HG03196 (cell line): ENCODE data around the gene NLGN2.

Experiments used
- ATAC-seq: cut with Tn5 transposase; IDR thresholded peaks from one replicate; pipeline ENCODE4 v1.9.1; 2021; ENCODE audit not compliant: unreplicated experiment

The NLGN2 gene

DNA sequence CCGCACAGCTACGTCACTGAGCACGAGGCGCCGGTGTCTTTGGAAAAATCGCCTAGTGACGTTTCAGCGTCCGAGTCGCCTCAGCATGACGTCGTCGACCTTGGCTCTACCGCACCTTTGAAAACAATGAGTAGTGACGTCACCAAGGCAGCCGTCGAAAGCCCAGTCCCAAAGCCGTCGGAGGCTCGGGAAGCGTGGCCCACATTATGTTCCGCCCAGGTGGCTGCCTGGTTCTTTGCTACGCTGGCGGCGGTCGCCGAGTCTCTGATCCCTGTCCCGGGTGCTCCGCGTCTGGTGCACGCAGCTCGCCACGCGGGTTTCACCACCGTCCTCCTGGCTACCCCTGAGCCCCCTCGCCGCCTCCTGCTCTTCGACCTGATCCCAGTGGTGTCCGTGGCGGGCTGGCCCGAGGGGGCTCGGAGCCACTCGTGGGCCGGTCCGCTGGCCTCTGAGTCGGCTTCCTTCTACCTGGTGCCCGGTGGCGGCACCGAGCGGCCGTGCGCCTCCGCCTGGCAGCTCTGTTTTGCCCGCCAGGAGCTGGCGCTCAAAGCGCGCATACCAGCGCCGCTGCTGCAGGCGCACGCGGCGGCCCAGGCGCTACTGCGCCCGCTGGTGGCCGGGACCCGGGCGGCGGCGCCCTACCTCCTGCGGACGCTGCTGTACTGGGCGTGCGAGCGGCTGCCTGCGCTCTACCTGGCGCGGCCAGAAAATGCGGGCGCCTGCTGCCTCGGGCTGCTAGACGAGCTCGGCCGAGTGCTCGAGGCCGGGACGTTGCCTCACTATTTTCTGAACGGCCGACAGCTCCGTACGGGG is 29.1 kb downstream of the NLGN2 start:
- ATAC-seq = peak; percentile 30

DNA sequence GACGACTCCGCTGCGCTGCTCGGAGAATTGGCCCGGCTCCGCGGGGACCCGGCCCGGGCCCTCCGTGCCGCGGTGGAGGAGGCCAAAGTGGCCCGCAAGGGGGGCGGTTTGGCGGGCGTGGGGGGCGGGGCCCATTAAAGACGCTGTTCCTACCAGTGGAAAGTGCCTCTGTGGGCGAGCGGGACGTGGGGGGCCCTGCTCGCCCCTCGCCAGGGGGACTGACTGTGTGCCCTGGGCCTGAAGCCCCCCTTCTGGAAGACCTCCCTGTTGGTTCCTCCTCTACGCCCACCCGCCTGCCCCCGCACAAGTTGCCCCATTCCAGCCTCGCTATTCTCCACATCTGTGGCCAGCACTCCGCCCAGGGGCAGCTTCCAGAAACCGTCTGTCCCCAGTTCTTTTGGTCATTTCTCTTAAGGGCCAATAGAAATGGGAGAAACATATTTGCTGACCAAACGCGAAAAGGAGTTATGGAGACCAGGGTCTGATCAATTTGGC is 29.8 kb downstream of the NLGN2 start:
- no peak for ATAC-seq

DNA sequence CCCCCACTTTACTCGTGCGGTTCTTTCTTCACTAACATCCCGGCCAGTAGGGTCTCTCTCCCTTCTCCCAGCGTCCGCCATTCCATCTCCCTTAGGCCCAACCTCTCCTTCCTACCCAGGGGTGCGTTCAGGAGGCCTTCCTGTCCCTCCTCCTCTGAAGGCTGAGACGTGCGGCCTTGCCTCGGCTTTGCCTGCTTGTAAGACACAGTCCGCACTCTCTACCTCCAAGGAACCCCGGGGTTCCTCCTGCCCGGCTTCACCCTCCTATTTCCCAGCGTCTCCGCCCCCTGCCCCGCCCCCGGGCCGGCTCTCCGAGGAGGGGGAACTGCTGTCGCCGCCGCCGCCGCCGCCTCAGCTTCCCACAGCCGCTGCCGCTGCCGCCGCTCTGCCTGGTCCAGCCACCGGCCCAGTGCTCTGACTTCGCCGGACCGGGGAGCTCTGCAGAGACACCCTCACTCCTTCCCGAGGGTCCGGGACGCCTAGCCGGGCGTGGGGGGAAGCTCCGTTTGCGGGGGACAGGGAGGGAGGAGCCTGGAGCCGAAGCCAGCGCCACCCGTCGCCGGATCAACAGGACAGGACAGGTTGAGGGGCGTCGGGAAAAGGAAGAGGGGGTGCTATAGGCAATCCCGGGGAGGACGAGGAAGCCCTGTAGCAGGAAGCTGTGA is 30.4 kb downstream of the NLGN2 start:
- ATAC-seq = no peak

DNA sequence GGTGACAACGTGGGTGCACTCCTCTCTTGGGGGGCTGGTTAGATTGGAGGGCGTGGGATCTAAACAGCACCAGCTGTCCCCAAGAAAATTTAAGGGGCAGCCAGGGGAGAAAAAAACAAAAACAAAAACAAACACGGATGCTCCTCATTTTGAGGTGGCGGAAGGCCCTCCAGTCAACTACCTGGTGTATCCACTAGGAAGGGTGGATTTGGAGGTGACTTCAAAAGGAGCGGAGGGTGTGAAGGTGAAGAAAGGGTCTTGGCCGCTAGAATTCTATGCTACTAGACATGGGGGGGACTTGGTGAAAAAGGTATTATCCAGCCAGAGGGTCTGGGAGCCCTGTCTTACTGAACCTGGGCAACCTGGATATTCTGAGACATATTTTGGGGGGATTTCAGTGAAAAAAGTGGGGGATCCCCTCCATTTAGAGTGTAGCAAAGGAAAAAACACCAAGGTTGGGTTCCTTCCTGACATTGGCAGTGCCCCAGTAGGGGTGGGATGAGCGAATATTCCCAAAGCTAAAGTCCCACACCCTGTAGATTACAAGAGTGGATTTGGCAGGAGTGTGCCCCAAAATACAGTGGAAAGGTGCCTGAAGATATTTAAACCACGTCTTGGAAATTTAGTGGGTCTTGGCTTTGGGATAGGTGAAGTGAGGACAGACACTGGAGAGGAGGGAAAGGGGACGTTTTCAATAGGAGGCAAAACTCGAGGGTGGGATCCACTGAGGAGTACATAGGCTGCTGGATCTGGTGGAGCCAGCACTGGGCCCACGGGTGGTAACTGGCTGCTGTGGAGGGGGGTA is 31.2 kb downstream of the NLGN2 start:
- ATAC-seq = no peak

DNA sequence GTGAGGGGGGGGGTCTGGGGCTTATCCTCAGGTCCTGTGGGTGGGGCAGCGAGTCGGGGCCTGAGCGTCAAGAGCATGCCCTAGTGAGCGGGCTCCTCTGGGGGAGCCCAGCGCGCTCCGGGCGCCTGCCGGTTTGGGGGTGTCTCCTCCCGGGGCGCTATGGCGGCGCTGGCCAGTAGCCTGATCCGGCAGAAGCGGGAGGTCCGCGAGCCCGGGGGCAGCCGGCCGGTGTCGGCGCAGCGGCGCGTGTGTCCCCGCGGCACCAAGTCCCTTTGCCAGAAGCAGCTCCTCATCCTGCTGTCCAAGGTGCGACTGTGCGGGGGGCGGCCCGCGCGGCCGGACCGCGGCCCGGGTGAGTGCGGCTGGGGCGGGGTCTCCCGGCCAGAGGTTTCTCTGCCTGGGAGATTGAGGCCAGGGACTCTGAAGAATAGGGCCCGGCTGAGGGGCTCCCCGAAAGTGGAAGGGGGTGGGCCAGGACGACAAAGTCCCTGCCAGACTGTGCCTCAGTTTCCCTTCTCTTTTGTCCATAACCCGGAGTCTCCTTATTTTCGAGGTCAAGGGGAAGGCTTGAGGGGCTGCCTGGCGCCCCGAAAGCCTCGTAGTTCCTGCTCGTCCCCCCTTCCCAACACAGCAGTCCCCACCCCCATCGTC is 31.9 kb downstream of the NLGN2 start, which contains the start of gene FGF11:
Gene FGF11 (plus strand): TSS at position 51 of the 651 bp plus-strand sequence. CDS start 109 bp downstream, at position 160.
- ATAC-seq = no peak

DNA sequence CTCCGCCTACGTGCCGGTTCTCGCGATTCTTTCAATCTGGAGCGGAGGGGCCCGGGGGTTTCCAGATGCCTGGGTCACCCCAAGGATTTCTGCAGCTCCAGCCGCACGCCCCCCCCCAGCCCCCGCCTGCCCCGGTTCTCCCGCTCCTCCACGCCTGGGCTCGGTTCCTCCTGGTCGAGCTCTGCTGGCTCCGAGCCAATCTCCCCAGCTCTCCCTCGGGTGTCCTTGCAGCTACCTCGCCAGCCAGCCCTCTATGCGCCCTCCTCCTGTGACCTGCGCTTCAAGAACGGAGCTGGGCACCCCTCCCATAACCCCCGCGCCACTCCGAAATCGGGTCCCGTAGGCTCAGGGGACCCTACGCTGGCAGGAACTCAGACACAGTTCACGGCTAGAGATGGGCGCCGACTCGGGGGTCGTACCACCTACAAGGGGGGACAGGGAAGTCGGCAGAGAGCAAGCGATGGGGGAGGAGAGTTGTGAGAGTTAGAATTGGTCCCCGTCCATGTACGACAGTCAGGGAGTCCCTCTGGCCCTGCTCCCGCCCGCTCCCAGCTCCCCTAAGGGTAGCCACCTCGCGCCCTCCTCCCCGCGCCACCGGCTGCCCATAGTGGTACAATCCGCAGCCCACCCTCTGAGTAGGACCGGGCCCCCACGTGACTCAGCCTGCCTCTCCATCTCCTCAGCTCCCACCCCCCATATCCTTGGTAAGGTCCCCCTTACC is 32.6 kb downstream of the NLGN2 start:
- no peak for ATAC-seq

DNA sequence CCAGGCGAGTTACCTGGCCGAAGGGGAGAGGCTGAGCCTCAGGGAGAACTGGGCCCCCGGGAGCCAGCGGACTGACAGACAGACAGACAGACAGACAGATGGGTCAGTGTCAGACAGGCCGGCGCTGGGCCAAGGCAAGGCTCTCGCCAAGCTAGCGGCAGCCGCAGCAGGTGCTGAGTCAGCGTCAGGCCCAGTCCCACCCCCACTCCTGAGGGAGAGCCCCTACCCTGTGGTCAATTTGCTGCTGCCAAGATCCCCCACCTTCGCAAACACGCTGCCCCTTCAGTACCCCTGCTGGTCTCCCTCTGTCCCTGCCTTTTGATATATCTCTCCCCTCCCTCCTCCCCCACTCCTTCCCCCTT is 33.2 kb downstream of the NLGN2 start:
- no peak for ATAC-seq

DNA sequence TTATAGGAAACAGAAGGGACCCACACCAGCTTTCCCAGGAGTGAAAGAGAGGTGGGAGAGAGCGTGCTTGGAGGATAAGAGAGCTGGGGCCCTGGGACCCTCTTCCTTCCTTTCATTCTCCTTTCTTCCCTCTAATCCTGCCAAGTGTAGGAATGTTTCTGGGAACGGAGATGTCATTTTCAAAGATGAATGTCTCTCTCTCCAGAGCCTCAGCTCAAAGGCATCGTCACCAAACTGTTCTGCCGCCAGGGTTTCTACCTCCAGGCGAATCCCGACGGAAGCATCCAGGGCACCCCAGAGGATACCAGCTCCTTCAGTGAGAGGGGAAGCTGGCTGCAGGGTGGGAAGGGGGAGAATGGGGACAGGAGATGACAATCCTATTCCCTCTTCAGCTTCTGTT is 33.6 kb downstream of the NLGN2 start:
- ATAC-seq = no peak

DNA sequence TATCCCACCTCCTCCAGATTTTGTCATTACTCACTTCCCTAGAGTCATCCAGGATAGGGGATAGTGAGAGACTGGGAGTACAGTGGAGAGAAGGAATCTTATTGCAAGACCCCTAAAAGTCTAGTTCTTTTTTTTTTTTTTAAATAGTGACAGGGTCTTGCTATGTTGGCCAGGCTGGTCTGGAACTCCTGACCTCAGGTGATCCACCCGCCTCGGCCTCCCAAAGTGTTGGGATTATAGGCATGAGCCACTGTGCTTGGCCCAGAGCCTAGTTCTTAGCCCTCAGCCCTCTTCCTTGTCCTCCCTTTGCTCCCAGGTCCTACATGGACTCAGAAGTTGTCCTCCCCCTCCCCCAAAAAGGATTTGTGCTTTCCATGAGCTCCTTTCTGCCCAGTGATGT is 34.5 kb downstream of the NLGN2 start:
- ATAC-seq = no peak

DNA sequence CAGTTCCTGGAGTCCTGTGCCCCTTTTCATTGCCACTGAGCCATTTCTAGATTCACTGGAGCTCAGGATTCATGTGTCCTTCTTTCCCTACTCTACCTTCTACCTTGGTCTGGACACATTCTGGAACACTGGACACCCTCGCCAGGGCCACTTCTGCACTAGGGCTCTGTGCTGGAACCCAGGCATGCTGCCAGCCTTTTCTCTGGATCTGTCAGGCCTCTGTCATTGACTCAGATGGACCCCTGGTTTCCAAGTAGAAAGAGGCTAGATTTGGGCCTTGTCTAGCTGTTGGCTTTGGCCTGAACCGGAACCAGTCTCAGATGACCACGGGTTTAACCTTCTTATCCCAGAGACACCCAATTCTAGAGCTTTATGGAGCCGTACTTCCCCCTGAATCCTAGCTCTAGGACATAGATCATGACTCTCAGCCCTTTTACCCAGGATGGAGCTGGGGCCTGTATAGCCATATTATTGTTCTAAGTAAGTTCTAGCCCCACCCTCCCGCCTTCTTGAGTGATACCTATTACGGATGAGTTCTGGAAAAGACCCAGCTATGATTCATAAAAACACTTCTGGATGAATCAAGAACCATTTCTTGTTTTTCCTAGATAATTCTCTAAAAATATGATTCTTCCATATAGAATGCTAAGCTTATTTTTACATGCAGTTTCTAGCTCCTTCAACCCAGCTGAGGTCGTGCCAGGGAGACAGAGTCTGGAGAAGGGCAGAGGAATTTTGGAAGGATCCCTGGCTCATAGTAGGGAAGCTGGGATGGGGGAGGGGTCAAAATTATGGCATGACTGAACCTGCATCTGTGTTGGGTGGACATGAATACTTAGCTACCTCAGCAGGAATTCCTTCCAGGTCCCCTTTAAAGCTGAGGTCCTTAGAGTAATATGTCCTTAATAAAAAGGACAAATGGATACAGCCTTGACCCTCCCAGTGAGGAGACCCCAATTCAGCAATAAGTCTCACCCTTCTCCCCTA is 36.1 kb downstream of the NLGN2 start:
- ATAC-seq = no peak

DNA sequence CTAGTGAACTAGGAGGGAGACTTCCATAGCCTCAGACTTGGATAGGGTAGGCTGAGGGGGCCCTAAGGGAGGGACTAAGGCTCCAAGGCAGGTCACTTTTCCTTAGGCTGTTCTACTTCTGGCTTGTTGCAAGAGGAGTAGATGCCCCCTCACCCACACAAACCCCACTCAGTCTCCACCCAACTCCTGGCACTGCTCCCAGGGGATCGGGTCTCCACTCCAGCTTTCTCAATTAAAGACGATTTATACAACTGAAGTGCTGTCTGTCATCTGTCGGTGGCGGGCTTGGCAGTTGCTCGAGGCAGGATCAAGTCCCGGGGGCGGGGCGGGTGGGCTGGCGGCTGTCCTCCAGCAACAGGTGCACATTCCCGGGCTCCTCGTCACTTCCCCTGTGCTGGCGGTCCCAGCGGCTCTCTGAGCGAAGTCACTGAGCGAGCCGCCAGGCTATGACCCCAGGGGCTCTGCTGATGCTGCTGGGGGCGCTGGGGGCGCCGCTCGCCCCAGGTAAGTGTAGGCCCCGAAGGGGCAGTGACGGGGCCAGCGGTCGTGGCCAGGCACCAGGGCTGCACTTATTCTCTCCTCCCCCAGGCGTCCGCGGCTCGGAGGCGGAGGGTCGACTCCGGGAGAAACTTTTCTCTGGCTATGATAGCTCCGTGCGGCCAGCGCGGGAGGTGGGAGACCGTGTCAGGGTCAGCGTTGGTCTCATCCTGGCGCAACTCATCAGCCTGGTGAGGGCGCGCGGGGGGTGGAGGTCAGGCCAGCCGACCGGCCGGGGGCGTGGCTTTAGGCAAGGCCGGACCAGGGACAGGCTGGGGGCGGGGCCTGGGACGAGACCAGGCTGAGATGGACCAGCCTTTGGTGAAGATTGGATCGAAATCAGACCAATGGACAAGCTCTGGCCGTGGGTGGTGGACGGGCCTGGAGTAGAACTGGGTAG is 37.3 kb downstream of the NLGN2 start, which contains the start of gene CHRNB1:
Gene CHRNB1 (plus strand): TSS at position 380 of the 937 bp plus-strand sequence. CDS start 67 bp downstream, at position 447.
- no peak for ATAC-seq

DNA sequence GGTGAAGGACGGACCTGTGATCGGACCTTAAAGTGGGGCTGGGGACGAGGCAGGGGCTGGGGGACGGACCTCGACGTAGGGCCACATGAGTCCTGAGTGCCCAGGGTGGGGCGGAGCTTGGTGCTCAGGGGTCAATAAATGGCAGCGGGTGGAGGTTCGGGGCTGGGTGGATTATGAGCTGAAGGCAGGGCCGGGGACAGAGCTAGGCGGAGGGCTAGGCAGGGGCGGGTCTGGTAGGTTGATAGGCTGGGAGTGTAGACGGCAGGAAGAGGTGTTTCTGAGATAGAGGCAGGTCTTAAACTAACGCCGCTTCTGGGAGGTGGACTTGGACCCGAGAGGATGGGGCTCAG is 37.9 kb downstream of the NLGN2 start:
- no peak for ATAC-seq

DNA sequence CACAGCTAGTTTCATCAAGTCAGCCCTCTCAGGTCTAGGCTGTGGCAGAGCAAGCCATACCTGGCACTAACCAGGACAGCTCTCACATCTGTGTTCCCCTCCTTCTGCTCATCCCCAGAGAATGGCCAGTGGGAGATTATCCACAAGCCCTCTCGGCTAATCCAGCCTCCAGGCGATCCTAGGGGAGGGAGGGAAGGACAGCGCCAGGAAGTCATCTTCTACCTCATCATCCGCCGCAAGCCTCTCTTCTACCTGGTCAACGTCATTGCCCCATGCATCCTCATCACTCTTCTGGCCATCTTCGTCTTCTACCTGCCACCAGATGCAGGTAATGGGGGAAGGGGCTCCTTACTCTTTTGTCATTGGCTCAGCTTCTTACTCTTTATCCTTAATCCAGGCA is 40.8 kb downstream of the NLGN2 start:
- ATAC-seq = no peak

DNA sequence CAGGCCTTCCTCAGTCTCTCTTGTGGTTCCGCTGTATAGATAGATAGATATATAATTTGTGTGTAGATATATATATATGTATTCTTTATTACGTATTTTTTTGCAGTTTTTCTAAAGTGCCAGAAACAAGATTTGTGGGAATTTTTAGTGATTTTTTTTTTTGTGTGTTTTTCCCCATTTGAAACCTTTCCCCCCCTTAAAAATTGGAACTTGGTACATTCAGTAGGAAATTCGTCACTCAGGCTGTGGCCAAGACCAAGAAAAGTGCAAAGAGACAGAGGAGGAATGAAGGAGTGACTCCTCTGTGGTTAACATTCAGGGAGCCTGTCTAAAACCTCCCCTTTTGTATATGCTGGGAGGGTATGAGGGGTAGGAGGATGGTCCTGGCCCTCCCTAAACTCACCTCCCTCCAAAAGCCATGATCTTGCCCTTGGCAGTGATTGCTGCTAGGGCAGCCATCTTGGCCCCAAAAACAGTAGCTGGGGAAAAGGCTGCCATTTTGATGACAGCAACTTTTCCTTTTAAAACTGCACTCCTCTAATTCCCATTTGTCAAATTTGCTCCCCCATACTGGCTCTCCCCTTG is 52.4 kb downstream of the NLGN2 start:
- no peak for ATAC-seq

DNA sequence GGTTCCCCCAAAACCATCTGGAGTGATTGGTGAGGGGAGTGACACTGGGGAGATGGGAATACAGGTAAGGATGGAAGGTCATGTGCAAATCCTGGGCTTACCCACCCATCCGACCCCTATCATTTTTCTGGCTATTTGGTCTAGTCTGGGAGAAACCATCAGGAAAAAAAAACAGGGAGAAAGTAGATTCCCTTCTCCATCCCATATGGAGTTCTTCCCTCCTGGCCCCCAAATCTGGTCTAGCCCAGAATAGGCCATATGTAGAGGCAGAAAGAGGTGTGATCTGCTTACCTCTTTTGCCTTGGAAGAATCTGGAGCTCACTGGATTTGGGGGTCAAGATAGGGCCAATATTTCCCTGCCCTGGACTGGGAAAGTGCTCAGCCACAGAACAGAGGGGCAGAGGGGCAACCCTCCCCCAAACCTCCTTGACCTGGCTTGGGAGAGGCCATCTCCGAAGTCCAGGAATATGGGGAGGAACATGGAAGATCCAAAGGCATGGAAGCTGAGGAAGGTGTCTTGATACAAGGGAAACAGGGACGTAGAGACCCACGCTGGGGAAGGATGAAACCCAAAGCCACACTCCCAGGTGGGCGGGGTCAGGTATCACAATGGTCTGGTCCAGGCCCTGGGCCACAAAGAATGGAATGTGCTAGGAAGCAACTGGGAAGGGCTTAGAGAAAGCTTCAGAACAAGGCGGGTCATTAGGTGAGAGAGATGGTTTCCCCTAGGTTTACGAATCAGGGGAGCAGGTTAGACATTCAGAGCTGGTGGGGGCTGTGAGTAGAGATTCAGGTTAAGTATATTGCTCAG is 53.4 kb downstream of the NLGN2 start:
- no peak for ATAC-seq

DNA sequence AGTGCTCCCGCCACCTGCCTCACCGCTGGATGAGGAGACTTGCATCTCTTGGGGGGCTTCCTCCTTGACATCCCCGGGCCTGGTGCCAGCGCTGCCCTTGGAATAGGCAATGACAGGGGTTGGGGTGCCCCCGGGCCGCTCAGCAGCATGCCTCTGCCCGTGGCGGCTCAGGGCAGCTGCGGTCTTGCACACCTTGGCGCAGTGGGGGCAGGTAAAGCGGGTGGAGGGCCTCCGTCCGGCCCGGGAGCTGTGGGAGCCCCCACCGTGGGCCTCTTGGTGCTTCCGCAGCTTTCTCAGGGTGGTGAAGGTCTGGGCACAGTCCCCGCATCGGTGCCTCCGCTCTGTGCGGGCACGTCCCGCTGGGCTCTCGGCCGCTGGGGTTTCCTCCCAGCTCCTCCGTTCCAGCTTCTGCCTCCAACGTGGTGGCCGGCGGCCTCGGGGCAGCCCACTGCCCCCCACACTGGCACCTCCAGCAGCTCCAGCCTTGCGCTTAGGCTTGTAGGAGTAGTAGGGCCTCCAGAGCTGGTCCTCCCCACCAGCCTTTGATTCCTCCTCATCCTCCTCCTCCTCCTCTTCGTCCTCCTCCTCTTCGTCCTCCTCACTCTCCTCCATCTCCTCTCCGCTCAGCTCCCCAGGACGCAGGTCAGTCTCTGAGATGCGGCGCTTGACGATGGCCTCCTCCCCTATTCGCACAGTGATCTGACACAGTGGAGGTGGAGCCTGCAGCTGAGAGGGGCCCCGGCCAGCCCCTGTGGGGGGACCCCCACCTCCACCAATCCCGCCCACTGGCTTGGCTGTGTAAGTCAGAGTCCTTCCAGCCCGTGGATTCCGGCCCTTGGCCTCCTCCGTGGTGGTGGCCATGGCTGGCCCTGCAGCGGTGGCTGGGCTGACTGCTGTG is 55.1 kb downstream of the NLGN2 start:
- no peak for ATAC-seq
